T-helper 1 cell treated with Interleukin-12 subunit alpha and Interleukin-12 subunit beta and Interleukin-4 antibody, amounts not matched to agents 30 ng/mL and 1 ng/mL, for 36 hours (primary cell): Measurements from ENCODE around the gene TMEM184B. TPM values are rescaled to one million over a fixed set of nuclear protein-coding genes. Genes with fewer than 3 reads are reported as not detected.

Experiments used
- intact Hi-C: fragments of 100-400 bp; cut with micrococcal nuclease; formaldehyde crosslinking; loops from one replicate; pipeline ENCODE4 v1.15.1; 2024
- total RNA-seq: library from RNA; stranded (reverse); gene quantifications from 2 replicates; pipeline ENCODE4 v1.2.3, GENCODE V29; 2022

Gene TMEM184B
- total RNA-seq, 1 donor from 2014 or later: 45.9 TPM

GRCh38 chr22:38285018-38285417, 12.2 kb upstream of the TMEM184B start:
- intact Hi-C loops: no loop called here

- intact Hi-C loops: no loop called here
These were observed 11.2 kb upstream of the TMEM184B start for GRCh38 chr22:38284042-38284402.

DNA sequence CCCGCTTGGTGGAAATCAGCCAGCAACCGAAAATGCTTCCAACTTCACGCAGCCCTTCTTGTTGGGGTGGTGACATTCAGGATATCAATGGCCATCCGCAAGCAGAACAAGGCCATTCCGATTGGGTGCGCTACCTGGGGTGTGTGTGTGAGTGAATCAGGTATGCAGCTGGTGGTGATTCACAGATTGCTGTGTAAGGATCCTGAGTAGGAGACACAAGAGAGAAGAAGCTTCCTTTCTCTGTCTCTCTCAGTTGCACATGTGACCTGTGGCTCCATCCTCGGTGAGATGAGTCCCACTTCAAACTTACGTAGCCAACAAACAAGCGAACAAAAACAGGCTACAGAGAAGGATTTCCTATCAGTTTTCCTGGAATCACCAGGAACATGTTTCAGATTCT, 9.6 kb upstream of the TMEM184B start:
- intact Hi-C loops: no loop called here

GRCh38 chr22:38276166-38276565, 3.4 kb upstream of the TMEM184B start:
- intact Hi-C loops: no loop called here

DNA sequence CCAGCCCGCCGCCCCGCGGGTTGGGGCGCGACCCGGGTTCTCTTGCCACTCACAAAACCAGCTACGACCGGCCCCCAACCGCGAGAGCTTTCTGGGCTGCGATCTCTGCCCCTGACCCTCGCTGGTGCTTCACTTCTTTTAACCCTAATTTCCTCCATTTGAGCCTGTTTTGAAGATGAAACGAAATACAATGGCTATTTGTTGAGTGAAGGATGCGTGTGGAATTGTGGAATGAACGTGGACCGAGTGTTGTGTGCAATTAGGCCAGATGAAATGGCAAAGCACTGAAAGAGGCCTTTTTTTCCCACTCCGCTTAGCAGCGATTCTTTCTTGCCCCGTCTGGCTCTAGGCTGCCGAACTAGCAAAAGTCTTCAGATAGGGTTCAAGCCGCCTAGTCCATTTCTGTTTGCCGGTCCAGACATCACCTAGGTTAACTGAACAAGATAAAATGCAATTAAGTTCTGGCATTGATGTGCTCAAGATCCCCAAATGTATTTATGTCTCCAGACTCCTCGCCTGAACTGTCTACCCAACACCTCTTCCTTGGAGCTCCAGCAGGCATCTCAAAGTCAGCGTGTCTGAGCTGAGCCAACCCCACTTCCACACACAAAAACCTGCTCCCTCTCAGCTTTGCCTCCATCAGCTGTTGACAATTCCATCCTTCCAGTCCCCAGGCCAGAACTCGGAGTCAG, 471 bp upstream of the TMEM184B start:
- intact Hi-C loops: loop anchor here (1.0 to 5.0 kb wide), 10 partner anchors 44 to 664 kb away; partner anchors contain the start of genes C22orf23, CSNK1E, DDX17 and DMC1

DNA sequence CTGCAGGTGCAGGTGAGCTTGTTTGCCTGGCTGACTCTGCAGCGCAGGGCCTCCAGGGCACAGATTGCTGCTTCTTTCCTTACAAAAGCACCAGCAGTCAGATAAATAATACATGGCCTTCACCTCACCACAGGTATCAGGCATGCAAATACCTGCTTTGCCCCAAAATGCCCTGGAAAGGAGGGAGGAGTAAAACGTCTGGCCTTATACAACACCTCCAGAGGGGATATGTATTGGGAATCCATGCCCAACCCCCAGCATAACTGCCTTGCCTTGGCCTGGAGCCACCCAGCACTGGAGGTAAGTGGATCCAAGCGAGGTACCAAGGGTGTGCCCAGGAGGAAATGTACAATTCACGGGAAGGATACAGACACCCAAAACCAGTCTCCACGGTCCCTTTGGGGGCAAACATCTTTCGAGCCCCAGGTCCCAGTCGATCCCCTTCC, 860 bp downstream of the TMEM184B start:
- intact Hi-C loops: loop anchor here (2.0 to 5.0 kb wide), 9 partner anchors 71 to 663 kb away; partner anchors contain the start of genes C22orf23, DDX17, DMC1 and GGA1

DNA sequence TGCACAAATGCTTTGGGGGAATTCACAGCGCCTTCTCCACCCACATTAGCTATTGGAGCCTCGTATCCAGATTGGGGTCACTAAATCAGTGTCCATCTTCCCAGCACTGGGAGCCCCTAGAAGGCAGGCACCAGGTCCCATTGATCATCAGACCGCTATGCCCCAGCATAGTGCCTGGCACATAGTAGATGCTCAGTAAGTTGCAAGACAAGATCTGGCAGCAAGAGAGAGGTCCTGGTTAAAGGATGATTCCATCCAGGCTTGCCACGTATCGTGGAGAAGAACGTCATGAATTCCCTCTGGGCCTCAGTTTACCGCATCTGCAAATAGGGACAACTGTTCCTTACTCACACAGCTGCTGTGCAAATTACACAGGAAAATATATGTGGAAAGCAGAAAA, 1.7 kb downstream of the TMEM184B start:
- intact Hi-C loops: loop anchor here (5.0 kb wide), 4 partner anchors 214 to 584 kb away; partner anchors contain the start of genes DMC1, GTPBP1, NOL12 and PICK1

- intact Hi-C loops: loop anchor here (5.0 kb wide), 4 partner anchors 213 to 583 kb away; partner anchors contain the start of genes DMC1, GTPBP1, NOL12 and PICK1
These were observed 2.5 kb downstream of the TMEM184B start for GRCh38 chr22:38270091-38270992.

DNA sequence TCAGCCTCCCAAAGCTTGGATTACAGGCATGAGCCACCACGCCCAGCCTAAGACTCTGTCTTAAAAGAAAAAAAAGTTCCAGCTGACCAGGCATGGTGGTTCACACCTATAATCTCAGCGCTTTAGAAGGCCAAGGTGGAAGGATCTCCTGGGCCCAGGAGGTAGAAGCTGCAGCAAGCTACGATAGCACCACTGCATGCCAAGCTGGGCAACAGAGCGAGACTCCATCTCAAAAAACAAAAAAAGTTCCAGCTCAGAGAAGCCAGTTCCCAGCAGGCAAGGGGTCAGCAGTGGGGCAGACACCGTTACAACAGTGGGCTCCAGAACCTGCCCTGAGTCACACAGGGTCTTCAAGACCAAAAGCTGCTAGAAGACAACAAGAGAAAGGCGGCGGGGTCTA, 3.3 kb downstream of the TMEM184B start:
- intact Hi-C loops: no loop called here

DNA sequence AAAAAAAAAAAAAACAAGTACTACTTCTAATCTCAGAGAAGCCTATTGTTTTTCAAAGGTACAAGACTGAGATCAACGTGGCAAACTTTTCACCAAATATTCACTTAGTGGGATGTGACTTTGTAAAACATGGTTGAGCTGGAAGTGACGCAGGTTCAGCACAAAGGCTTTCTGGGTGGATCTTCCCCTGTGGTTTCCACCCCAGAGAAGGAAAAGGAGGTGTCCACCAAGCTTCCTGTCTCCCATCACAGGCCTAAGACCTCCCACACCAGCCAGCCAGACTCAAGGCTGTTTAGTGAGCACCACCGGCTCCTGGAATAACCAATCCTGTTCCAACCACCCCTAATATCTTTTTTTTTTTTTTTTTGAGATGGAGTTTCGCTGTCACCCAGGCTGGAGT, 5.7 kb downstream of the TMEM184B start:
- intact Hi-C loops: loop anchor here (1.0 kb wide), 1 partner anchor 87 kb away; no protein-coding TSS in a partner anchor

DNA sequence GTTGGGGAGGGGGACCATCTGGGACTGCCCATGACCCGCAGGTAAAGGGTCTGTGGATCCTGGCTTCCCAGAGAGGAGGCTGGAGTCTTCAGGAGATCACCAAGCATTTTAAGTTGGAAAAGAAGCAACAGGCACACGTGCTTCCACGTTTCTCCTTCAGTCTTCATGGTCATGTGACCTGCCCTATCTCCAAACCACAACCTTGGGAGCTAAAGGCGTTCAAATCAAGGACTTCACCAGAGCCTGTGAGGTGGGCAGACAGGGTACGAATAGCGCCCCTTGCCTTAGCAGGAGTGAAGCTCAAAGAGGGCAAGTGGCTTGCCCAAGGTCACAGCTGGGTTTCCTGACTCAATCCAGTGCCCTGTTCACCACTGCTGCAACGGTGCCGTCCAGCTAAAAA, 6.7 kb downstream of the TMEM184B start:
- intact Hi-C loops: no loop called here

DNA sequence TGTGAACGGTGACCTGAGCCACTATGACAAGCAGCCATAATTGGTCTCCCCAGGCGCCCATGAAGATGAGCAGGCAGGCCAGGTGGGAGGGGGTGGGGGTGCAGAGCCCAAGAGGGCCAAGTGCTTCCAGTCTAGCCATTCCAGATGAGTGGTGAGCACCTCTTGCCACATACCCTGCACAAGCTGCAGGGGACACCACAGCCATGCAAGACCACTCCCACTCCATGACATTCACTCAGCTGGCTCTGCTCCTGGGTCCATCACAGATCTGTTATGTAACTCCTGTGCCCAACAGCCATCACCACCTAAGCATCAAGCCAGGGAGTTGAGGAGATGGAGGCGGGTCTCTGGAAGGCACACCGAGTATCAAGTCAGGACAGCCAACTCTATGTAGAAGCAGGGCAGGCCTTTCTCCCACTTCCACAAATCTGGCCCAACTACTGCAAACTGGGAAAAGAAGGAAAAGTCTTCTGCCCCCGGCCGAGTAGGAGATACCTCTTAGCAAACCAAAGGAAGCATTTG, 8.4 kb downstream of the TMEM184B start:
- intact Hi-C loops: no loop called here

DNA sequence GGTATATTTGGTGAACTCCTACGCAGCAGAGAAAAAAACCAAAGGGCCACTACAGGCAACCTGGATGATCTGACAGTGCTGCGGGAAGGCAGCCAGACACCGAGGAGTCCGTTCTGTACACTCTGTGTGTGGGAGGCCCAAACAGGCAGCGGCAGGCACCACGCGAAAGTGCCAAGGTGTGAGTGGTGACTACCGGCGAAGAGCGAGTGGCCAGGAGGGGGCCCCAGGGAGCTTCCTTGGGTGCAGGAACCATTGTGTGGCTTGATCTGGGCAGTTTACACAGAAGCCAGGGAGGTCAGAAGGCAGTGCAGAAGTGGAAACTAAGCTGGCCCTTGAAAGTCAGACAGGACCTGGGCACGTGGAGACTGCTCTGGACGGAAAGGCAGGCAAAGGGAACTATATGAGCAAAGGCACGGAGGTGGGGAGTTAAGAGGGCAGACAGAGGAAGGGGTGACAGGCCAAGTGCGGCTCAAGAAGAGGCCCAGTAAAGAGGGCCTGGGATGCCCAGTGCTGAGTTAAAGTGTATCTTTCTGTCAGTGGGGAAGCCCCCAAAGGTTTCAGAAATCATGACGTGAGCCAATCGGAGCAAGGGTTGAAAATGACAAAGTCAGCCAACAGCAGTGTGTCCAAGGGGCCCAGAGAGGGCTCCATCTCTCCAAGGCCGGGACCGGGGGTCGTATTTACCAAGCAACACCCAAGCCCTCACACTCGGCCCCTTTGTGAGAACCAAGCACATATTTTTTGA, 10.6 kb downstream of the TMEM184B start:
- intact Hi-C loops: loop anchor here (1.0 kb wide), 1 partner anchor 91 kb away; no protein-coding TSS in a partner anchor

DNA sequence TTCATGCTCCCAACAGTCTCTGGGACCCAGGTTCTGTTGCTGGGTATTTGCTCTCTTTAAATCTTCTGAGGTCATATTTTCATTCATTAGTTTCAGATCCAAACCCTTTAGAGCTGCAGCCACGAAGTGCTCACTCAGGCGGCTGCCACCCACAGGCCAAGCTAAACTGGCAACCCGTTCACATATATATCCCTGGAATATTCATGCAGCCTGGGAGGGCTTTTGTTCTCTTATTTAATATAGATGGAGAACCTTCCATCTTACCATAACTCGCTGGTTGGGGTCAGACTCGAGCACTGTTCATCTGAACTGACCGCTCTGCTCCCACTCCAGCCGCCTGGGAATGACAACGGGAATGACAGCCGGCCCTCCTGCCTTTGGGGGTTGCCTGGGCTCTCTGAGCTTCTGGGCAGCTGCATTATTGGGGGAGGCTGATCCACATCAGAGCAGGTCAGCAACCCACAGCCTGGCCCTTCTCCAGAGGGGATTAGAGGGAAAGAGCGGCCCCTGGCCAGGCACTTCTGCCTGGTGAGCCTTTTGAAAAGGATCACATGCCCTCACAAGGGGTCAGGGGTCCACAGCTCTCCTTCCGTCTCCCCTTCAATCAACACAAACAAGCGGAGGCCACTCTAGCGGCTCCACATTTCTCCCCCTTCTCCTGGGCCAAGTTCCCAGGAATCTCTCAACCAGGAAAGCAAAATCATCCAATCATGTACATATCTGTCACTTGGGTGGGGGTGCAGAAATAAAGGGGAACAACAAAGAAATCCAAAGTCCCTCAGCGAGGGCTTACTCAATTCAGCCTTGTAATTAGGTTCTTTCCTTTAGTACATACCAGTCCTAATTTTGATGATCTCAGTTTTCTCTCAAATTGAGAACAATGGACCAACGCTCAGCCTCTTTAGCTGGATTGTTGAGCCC, 11.8 kb downstream of the TMEM184B start:
- intact Hi-C loops: no loop called here

DNA sequence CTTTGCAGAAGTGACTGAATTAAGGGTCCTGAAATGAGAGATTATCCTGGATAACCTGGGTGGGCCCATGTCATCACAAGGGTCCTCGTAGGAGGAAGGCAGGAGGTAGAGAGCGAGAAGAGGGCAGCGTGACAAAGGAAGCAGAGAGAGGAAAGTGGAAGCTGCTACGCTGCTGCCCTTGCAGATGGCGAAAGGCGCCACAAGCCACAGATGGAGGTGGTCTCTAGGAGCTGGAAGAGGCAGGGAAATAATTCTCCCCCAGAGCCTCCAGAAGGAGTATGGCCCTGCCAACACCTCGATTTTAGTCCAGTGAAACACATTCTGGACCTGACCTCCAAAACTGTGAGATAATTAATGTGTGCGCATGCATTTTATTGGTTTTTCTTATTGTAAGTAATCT, 13.4 kb downstream of the TMEM184B start:
- intact Hi-C loops: no loop called here

GRCh38 chr22:38258895-38259294, 13.9 kb downstream of the TMEM184B start:
- intact Hi-C loops: no loop called here

DNA sequence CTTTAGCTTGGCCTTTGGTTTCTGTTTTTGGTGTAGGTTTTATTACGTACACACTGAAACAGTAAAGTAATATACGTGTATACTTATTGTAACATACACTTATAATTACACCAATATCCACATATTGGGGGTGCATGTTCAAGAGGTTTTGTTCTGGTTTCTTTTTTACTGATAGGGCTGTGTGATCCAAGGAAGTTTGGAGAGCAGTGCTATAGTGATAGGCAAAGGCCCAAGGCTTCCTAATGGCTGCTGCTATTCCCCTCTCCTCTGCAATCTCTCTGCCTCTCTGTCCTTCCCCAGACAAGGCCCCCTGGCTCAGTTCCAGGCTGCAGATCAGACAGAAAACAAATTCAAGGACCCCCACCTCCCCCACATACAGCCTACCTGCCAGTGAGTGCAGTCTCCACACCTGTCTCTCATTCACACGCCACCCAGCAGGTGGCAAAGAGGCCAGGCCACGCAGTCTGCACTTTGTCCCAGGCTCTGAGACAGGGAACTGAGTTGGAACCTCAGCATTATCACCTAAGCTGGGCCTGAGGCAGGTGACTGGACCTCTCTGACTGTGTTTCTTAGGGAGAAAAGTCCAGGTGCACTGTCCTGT, 15.1 kb downstream of the TMEM184B start:
- intact Hi-C loops: no loop called here

DNA sequence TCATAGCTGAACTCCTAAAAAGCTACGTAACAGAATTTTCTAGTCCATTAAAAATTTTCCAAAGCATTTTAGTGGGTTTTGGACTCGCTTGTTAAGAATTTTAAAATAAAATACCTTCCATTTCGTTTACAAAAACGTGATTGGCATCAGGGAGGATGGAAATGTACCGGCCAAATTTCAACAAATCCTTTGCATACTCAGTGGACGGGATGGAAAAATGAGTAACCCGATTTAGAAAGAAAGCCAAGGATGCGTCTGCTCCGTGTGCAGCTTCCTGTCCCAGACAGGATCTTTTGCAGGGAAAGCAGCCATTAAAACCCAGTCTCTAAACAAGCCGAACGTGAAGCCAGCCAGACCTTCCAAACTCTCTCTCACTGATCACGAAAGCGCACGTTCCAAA, 15.6 kb downstream of the TMEM184B start:
- intact Hi-C loops: no loop called here

- intact Hi-C loops: no loop called here
These were observed 17.1 kb downstream of the TMEM184B start for GRCh38 chr22:38255697-38256096.

DNA sequence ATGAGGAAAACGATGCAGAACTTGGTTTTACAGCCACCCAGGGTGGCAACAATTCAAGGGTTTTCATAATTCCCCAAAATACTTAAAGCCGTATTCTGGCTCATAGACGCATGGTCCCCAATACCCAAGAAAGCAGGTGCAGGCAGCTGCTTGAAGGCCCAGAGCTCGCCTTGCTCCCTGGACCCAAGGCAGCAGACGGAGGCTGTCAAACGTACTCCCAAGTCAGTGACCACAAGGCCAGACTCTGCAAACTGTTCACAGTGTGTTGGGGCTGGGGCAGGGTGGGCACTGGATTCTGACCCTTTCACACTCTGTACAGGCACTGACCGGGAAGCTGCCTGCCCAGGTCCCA, 21.5 kb downstream of the TMEM184B start:
- intact Hi-C loops: no loop called here
